ENCODE data around the gene OR2V2.

OR2V2 gene

DNA sequence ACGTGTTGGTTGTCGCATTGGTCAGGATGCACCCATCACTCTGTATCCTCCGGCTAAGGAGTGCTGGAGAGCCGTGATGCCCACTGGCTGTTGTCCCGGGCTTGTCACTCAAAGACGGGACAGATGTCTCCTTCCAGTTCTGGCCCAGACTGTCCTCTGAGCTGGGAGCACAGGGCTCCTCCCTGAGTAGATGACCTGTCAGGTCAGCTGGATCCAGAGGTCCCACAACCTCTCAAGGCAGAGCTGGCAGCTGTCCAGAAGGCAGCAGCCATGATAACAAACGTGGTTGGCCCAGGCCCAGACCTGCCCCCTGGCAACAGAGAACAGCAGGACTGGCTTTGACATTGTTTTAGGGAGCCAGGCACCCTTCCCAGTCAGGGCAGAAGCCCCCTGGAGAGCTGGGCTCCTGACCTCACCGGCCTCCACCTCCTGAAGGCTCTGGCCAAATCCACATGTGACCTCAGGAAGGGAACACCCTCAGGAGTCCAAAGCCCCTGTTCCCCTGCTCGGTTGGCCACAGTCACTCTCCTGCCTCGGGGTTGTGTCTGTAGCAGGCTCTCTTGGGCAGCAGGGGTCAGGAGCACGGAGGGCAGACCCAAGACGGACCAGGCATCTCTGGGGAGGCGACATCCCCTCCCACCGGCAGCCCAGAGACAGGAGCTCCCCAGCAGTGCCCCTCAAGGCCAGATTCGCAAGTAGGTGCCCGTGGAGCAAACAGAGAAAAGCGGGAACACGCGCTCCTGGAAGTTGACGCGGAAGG is 47.3 kb downstream of the OR2V2 start:
- no peaks in the 10 kb centered on the region for H3K27me3 ChIP-seq
- H3K9me3 ChIP-seq: no peaks in the 10 kb centered on the region
- H3K4me3 ChIP-seq (ENCODE audit: low read depth, low read length): no peak overlapping the region
- DNase-seq: peak; percentile 70
- TF ChIP-seq, protein P1, sequence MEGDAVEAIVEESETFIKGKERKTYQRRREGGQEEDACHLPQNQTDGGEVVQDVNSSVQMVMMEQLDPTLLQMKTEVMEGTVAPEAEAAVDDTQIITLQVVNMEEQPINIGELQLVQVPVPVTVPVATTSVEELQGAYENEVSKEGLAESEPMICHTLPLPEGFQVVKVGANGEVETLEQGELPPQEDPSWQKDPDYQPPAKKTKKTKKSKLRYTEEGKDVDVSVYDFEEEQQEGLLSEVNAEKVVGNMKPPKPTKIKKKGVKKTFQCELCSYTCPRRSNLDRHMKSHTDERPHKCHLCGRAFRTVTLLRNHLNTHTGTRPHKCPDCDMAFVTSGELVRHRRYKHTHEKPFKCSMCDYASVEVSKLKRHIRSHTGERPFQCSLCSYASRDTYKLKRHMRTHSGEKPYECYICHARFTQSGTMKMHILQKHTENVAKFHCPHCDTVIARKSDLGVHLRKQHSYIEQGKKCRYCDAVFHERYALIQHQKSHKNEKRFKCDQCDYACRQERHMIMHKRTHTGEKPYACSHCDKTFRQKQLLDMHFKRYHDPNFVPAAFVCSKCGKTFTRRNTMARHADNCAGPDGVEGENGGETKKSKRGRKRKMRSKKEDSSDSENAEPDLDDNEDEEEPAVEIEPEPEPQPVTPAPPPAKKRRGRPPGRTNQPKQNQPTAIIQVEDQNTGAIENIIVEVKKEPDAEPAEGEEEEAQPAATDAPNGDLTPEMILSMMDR (IDR thresholded peaks at IDR 0.05; ENCODE audit: low read depth, low read length): no peak
- H3K36me3 ChIP-seq: no peaks in the 10 kb centered on the region
- peaks cover 5% of the 10 kb centered on the region; the same call in 1 of the 2 replicates for H3K4me1 ChIP-seq

- Histone ChIP-seq H3K36me3 (no peaks in the 10 kb centered on the region), H3K27me3 (no peaks in the 10 kb centered on the region)
Measured at GRCh38 chr5:181195249-181195761, 47.9 kb downstream of the OR2V2 start.

GRCh38 chr5:181197326-181197951 is 50.1 kb downstream of the OR2V2 start:
- TF ChIP-seq, protein P1 (IDR thresholded peaks at IDR 0.05; ENCODE audit: low read depth, low read length): no peak
- Histone ChIP-seq H3K4me3 (ENCODE audit: low read depth, low read length) (no peak overlapping the region), H3K36me3 (no peaks in the 10 kb centered on the region), H3K4me1 (peaks cover 5% of the 10 kb centered on the region; the same call in 1 of the 2 replicates), H3K9me3 (no peaks in the 10 kb centered on the region), H3K27me3 (no peaks in the 10 kb centered on the region)
- DNase-seq: no peak

More at GRCh38 chr5:181195249-181195761, 47.9 kb downstream of the OR2V2 start:
- H3K4me3 ChIP-seq (ENCODE audit: low read depth, low read length): no peak overlapping the region
- peaks cover 5% of the 10 kb centered on the region; the same call in 1 of the 2 replicates for H3K4me1 ChIP-seq
- TF ChIP-seq, protein P1 (IDR thresholded peaks at IDR 0.05; ENCODE audit: low read depth, low read length): no peak
- DNase-seq: no peak
- no peaks in the 10 kb centered on the region for H3K9me3 ChIP-seq

DNA sequence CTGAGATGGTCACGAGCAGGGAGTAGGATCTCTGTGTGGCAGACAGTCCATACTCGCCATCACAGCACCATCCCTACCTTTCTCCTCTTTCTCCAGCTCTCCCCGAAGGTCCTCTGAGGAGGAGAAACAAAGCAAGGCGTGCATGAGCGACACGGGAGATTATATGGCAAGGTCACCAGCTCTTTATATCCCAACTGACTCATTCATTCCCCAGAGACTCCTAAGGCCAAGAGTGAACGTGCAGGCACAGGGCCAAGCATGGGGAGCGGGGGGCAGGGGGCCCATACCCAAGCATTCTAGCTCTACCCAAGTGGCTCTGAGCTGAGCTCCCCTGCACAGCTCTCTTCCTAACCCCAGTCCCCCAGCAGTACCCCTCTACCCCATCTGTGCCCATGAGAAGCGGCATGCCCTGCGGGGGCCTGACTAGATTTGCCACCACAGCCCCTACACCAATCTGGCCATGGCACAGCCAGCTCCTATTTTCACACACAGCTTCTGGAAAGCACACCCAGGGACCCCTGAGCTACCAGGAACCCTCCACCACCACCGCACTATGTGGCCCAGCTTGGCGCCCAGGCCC is 50.8 kb downstream of the OR2V2 start:
- Histone ChIP-seq H3K27me3 (no peaks in the 10 kb centered on the region), H3K4me3 (ENCODE audit: low read depth, low read length) (no peak overlapping the region)

DNA sequence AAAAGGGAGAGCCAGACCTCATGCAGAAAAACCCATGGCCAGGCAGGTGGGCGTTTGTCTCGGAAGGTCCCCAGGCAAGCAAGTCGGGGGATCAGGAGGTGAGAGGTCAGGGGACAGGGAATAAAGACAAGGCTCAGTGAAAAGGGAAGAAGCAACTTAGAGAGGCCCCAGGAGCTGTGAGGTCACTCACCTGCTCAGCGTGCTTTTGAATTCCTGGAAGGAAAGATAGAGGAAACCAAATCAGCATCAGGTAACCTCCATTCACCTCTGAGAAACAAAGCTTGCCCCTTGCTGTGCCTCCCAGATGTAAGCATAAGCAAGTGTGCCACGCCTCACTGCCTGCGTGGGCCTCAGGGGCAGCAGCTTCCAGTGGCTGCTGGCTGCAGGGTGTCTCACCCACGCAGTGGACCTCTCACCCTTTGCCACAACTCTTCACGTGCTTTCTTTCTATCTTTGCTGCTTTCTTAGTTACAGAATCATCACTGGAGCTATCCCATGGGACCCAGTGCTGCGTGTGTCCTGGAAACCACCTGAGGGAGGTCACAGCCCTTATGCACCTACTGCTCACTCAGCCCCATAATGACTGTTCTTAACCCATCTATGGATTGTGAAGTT is 51.6 kb downstream of the OR2V2 start:
- no peak overlapping the region for H3K4me3 ChIP-seq (ENCODE audit: low read depth, low read length)
- H3K4me1 ChIP-seq: peaks cover 5% of the 10 kb centered on the region; the same call in 1 of the 2 replicates
- H3K9me3 ChIP-seq: no peaks in the 10 kb centered on the region
- H3K27me3 ChIP-seq: peaks cover 6% of the 10 kb centered on the region
- H3K36me3 ChIP-seq: no peaks in the 10 kb centered on the region
- TF ChIP-seq, protein P1 (IDR thresholded peaks at IDR 0.05; ENCODE audit: low read depth, low read length): no peak
- no peak for DNase-seq

More for the DNA sequence above, 50.8 kb downstream of the OR2V2 start:
- no peak for DNase-seq
- TF ChIP-seq, protein P1 (IDR thresholded peaks at IDR 0.05; ENCODE audit: low read depth, low read length): no peak
- no peaks in the 10 kb centered on the region for H3K36me3 ChIP-seq
- H3K9me3 ChIP-seq: no peaks in the 10 kb centered on the region
- peaks cover 5% of the 10 kb centered on the region; the same call in 1 of the 2 replicates for H3K4me1 ChIP-seq

Measured in BE2C (cell line).